H1 (cell line): ENCODE data around the gene MNAT1. TPM values are rescaled to one million over a fixed set of nuclear protein-coding genes. Genes with fewer than 3 reads are reported as not detected.

Source experiments
- ATF2 ChIP-seq: IDR thresholded peaks from 2 replicates; pipeline ENCODE4 v1.6.1; 2012; ENCODE audit warnings: low read length, inconsistent platforms
- polyA plus RNA-seq, 7 experiments: library from polyadenylated mRNA; depleted of rRNA in 3 of 7; stranded (reverse) in 5 of 7; unstranded in 2 of 7; fragments of >200 nt in 5 of 7; fragments of 200-250 nt in 2 of 7; gene quantifications; 1 replicate in 5 of 7; 2 replicates in 1 of 7; 4 replicates in 1 of 7; pipeline versions ENCODE4 v1.2.1 to v1.2.3, GENCODE V29; 2011 to 2013; ENCODE audit warnings: missing spikeins in 2 of 7, mixed read lengths in 2 of 7
- total RNA-seq: library from RNA; stranded (reverse); fragmentation: NEBNext Ultra II Directional; extraction: Animal tissue kit (Norgen Biotek cat#: 25700); gene quantifications from 2 replicates; pipeline ENCODE4 v1.2.1, GENCODE V29; 2021

MNAT1 gene
- total and polyA plus RNA-seq, 2 of the 8 experiments (the other 6 are each of a cell fraction or from before 2014, with no cell fraction given), result 34.7 to 52.1 TPM

GRCh38 chr14:60933920-60934655 is 199.5 kb downstream of the MNAT1 start (continued):
- TF ChIP-seq ATF2, result no peak
